HG02885 (cell line): Measurements from ENCODE around the gene CCDC12.

Source experiments
- ATAC-seq: cut with Tn5 transposase; IDR thresholded peaks from one replicate; pipeline ENCODE4 v1.9.1; 2021; ENCODE audit warnings: mild to moderate bottlenecking; ENCODE audit not compliant: unreplicated experiment, poor library complexity

CCDC12 gene

GRCh38 chr3:46927718-46928073 lies 48.8 kb downstream of the CCDC12 start:
- ATAC-seq: no peak

- ATAC-seq: peak; percentile 58
Measured at GRCh38 chr3:46926871-46927717, 49.5 kb downstream of the CCDC12 start.

- peak; percentile 4 for ATAC-seq
Measured at GRCh38 chr3:46926447-46926846, 50.1 kb downstream of the CCDC12 start.

- ATAC-seq: no peak
Measured at GRCh38 chr3:46926039-46926438, 50.5 kb downstream of the CCDC12 start.

- no peak for ATAC-seq
Measured at GRCh38 chr3:46925585-46925934, 51.0 kb downstream of the CCDC12 start.

- ATAC-seq: no peak
Measured at GRCh38 chr3:46924921-46925584, 51.5 kb downstream of the CCDC12 start.

GRCh38 chr3:46923559-46924350 lies 52.8 kb downstream of the CCDC12 start:
- no peak for ATAC-seq

- ATAC-seq: no peak
Measured at GRCh38 chr3:46922871-46923558, 53.5 kb downstream of the CCDC12 start.

- ATAC-seq: no peak
Measured at GRCh38 chr3:46922426-46922825, 54.1 kb downstream of the CCDC12 start.

- ATAC-seq: no peak
Measured at GRCh38 chr3:46921871-46922271, 54.7 kb downstream of the CCDC12 start.

GRCh38 chr3:46921041-46921440 lies 55.5 kb downstream of the CCDC12 start:
- no peak for ATAC-seq

- no peak for ATAC-seq
Measured at GRCh38 chr3:46918634-46919033, 57.9 kb downstream of the CCDC12 start.

- ATAC-seq: no peak
Measured at GRCh38 chr3:46918202-46918601, 58.3 kb downstream of the CCDC12 start.

- no peak for ATAC-seq
Measured at GRCh38 chr3:46917257-46917656, 59.3 kb downstream of the CCDC12 start.

- no peak for ATAC-seq
Measured at GRCh38 chr3:46916799-46917198, 59.7 kb downstream of the CCDC12 start.

- no peak for ATAC-seq
Measured at GRCh38 chr3:46916278-46916677, 60.3 kb downstream of the CCDC12 start.

- ATAC-seq: no peak
Measured at GRCh38 chr3:46915297-46915822, 61.2 kb downstream of the CCDC12 start.

- no peak for ATAC-seq
Measured at GRCh38 chr3:46914849-46915248, 61.7 kb downstream of the CCDC12 start.

GRCh38 chr3:46913644-46914043 lies 62.9 kb downstream of the CCDC12 start:
- ATAC-seq: no peak

GRCh38 chr3:46912986-46913385 lies 63.6 kb downstream of the CCDC12 start:
- no peak for ATAC-seq
